ENCODE measurements around the gene LSG1.

DNA sequence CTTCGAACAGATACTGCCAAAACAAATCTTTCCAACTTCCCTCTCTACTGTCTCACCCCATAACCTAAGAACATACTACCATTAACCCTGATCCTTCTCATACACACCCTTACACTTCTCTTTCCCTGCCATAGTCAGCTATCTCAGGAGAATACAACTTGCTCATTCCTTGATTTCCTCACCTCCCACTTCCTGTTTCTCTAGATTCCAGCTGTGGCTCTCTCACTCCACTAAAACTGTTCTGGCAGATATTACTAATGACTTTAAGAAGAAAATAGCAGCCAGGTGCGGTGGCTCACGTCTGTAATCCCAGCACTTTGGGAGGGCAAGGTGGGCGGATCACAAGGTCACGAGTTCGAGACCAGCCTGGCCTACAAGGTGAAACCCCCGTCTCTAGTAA is 4.6 kb downstream of the LSG1 start:
- TF ChIP-seq, protein P1, sequence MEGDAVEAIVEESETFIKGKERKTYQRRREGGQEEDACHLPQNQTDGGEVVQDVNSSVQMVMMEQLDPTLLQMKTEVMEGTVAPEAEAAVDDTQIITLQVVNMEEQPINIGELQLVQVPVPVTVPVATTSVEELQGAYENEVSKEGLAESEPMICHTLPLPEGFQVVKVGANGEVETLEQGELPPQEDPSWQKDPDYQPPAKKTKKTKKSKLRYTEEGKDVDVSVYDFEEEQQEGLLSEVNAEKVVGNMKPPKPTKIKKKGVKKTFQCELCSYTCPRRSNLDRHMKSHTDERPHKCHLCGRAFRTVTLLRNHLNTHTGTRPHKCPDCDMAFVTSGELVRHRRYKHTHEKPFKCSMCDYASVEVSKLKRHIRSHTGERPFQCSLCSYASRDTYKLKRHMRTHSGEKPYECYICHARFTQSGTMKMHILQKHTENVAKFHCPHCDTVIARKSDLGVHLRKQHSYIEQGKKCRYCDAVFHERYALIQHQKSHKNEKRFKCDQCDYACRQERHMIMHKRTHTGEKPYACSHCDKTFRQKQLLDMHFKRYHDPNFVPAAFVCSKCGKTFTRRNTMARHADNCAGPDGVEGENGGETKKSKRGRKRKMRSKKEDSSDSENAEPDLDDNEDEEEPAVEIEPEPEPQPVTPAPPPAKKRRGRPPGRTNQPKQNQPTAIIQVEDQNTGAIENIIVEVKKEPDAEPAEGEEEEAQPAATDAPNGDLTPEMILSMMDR (IDR thresholded peaks at IDR 0.05 in 2 of 3, conservative IDR thresholded peaks at IDR 0.05 in 1 of 3; ENCODE audit: borderline replicate concordance in 1 of 3, insufficient read depth in 1 of 3, low read depth in 2 of 3, low read length in 2 of 3), result no peak
- no peak for TF ChIP-seq EZH2 (IDR thresholded peaks at IDR 0.05)

All from HCT116 (cell line).